ENCODE results near the gene LYPD6.

DNA sequence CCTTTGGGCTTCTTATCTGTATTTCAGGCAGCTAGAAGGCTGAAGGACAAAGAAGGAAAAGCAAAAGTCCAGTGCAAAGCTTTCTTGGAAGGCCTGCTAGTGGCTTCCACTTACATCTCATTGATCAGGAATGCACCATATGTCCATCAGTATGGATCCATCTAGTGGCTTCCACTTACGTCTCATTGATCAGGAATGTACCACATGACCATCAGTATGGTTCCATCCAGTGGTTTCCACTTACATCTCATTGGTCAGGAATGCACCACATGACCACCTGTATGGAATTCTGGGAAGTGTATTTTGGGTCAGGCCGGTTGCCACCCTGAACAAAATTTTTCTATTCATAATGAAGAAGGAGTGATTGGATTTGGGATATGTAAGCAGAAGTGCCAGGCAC, 70.6 kb downstream of the LYPD6 start:
- TF ChIP-seq POLR2AphosphoS5 (IDR thresholded peaks at IDR 0.05; ENCODE audit: low read depth) (no peak), EZH2 (IDR thresholded peaks at IDR 0.05; ENCODE audit: low read depth, unreplicated experiment) (no peak), CTCF (conservative IDR thresholded peaks at IDR 0.05; ENCODE audit: low read depth in 2 of 2) (no peak)

All from GM23338 (cell line).